Osteoblast (primary cell): ENCODE results near the gene AOAH. TPM values are rescaled to one million over a fixed set of nuclear protein-coding genes. Genes with fewer than 3 reads are reported as not detected.

Experiments used
- DNase-seq: peaks from one replicate; pipeline ENCODE4 v3.0.0; 2011; ENCODE audit warnings: low spot score, mixed read lengths; ENCODE audit not compliant: insufficient read length; ENCODE audit errors: missing footprints
- H2AFZ ChIP-seq: 2 replicates; pipeline ENCODE4 v1.6.0; 2011; ENCODE audit warnings: mild to moderate bottlenecking, low read length
- H3K27ac ChIP-seq: 2 replicates; pipeline ENCODE4 v1.5.1; 2011; ENCODE audit warnings: mild to moderate bottlenecking, low read depth, low read length, moderate library complexity
- H3K27me3 ChIP-seq: 2 replicates; pipeline ENCODE4 v1.6.0; 2012; ENCODE audit warnings: mild to moderate bottlenecking, control low read depth, inconsistent platforms, low read length, moderate library complexity; ENCODE audit not compliant: insufficient read depth
- H3K36me3 ChIP-seq: 2 replicates; pipeline ENCODE4 v1.5.1; 2011; ENCODE audit warnings: mild to moderate bottlenecking, low read length, control low read depth, moderate library complexity; ENCODE audit not compliant: insufficient read depth
- H3K4me1 ChIP-seq: 2 replicates; pipeline ENCODE4 v1.5.1; 2011; ENCODE audit warnings: mild to moderate bottlenecking, low read length, control low read depth, moderate library complexity; ENCODE audit not compliant: insufficient read depth
- H3K4me2 ChIP-seq: 2 replicates; pipeline ENCODE4 v1.6.0; 2011; ENCODE audit warnings: mild to moderate bottlenecking, low read length; ENCODE audit not compliant: insufficient read depth
- H3K4me3 ChIP-seq: fragments of 200-600 bp; sonication (generic); 3 replicates; pipeline ENCODE4 v1.5.1; 2012; ENCODE audit warnings: mild to moderate bottlenecking, low read length, inconsistent platforms; ENCODE audit not compliant: insufficient read depth
- H3K79me2 ChIP-seq: 2 replicates; pipeline ENCODE4 v1.6.0; 2012; ENCODE audit warnings: mild to moderate bottlenecking, low read length, control low read depth, inconsistent platforms; ENCODE audit not compliant: insufficient read depth
- H3K9me3 ChIP-seq: 2 replicates; pipeline ENCODE4 v1.5.1; 2011; ENCODE audit warnings: low read depth, low read length, control low read depth
- H4K20me1 ChIP-seq: 2 replicates; pipeline ENCODE4 v1.6.0; 2012; ENCODE audit warnings: mild to moderate bottlenecking, low read length, control low read depth; ENCODE audit not compliant: insufficient read depth
- CTCF ChIP-seq: IDR thresholded peaks from 2 replicates; pipeline ENCODE4 v1.5.1; 2011; ENCODE audit warnings: mild to moderate bottlenecking, low read depth, low read length, moderate library complexity; ENCODE audit errors: extremely low read depth
- total RNA-seq: library from RNA; depleted of rRNA; stranded (reverse); fragments of >200 nt; gene quantifications from 2 replicates; pipeline ENCODE4 v1.2.3, GENCODE V29; 2012

Gene AOAH
- total RNA-seq, 1 donor = under 0.01 TPM

GRCh38 chr7:36531951-36532350, 192.3 kb downstream of the AOAH start:
- no peak overlapping the region for H2AFZ ChIP-seq
- peaks cover 2% of the 10 kb centered on the region for H3K4me1 ChIP-seq
- TF ChIP-seq CTCF = no peak
- H3K27me3 ChIP-seq = no peaks in the 10 kb centered on the region
- H3K4me2 ChIP-seq = no peak overlapping the region
- no peaks in the 10 kb centered on the region for H3K36me3 ChIP-seq
- DNase-seq = no peak
- no peak overlapping the region for H3K4me3 ChIP-seq
- no peaks in the 10 kb centered on the region for H4K20me1 ChIP-seq
- H3K9me3 ChIP-seq = no peaks in the 10 kb centered on the region
- H3K79me2 ChIP-seq = no peaks in the 10 kb centered on the region
- no peak overlapping the region for H3K27ac ChIP-seq

- Histone ChIP-seq H3K9me3 (no peaks in the 10 kb centered on the region), H4K20me1 (no peaks in the 10 kb centered on the region), H3K79me2 (no peaks in the 10 kb centered on the region), H2AFZ (no peak overlapping the region), H3K27me3 (no peaks in the 10 kb centered on the region), H3K4me1 (peaks cover 2% of the 10 kb centered on the region), H3K4me3 (no peak overlapping the region), H3K27ac (no peak overlapping the region), H3K4me2 (no peak overlapping the region), H3K36me3 (no peaks in the 10 kb centered on the region)
- no peak for TF ChIP-seq CTCF
- DNase-seq = no peak
Observed at GRCh38 chr7:36530456-36530855, 193.8 kb downstream of the AOAH start.

GRCh38 chr7:36527549-36527913, 196.8 kb downstream of the AOAH start:
- Histone ChIP-seq H2AFZ (no peak overlapping the region), H4K20me1 (no peaks in the 10 kb centered on the region), H3K36me3 (no peaks in the 10 kb centered on the region), H3K27me3 (peaks cover 8% of the 10 kb centered on the region), H3K79me2 (no peaks in the 10 kb centered on the region), H3K4me2 (no peak overlapping the region), H3K27ac (no peak overlapping the region), H3K4me1 (peaks cover 2% of the 10 kb centered on the region), H3K4me3 (no peak overlapping the region), H3K9me3 (no peaks in the 10 kb centered on the region)
- DNase-seq = no peak
- TF ChIP-seq CTCF = no peak

- no peak for TF ChIP-seq CTCF
- Histone ChIP-seq H2AFZ (no peak overlapping the region), H4K20me1 (no peaks in the 10 kb centered on the region), H3K4me1 (peaks cover 2% of the 10 kb centered on the region), H3K9me3 (no peaks in the 10 kb centered on the region), H3K27ac (no peak overlapping the region), H3K79me2 (no peaks in the 10 kb centered on the region), H3K4me3 (no peak overlapping the region), H3K27me3 (peaks cover 13% of the 10 kb centered on the region), H3K36me3 (no peaks in the 10 kb centered on the region), H3K4me2 (no peak overlapping the region)
- no peak for DNase-seq
Observed at GRCh38 chr7:36526863-36527548, 197.3 kb downstream of the AOAH start.
